IPS DF 6.9 (cell line): ENCODE results near the gene RFTN1.

Experiments
- DNase-seq: peaks from one replicate; pipeline ENCODE4 v3.0.0-alpha.2; 2013; ENCODE audit warnings: low read depth, low spot score
- H3K27ac ChIP-seq: one replicate; pipeline ENCODE4 v1.5.1; 2013; ENCODE audit warnings: low read length, control low read depth
- H3K27me3 ChIP-seq: 2 replicates; pipeline ENCODE4 v1.6.1; 2013; ENCODE audit warnings: mild to moderate bottlenecking, low read length; ENCODE audit not compliant: control insufficient read depth, insufficient read depth
- H3K36me3 ChIP-seq: 2 replicates; pipeline ENCODE4 v1.6.1; 2013; ENCODE audit warnings: low read length; ENCODE audit not compliant: control insufficient read depth, insufficient read depth
- H3K4me1 ChIP-seq: 2 replicates; pipeline ENCODE4 v1.6.1; 2013; ENCODE audit warnings: low read length; ENCODE audit not compliant: control insufficient read depth, insufficient read depth
- H3K4me3 ChIP-seq: 2 replicates; pipeline ENCODE4 v1.5.1; 2013; ENCODE audit warnings: mild to moderate bottlenecking, low read length
- H3K9me3 ChIP-seq: 2 replicates; pipeline ENCODE4 v1.6.1; 2013; ENCODE audit warnings: low read length, inconsistent platforms; ENCODE audit not compliant: control insufficient read depth, insufficient read depth
- WGBS: extraction: QIAGEN DNeasy Blood & Tissue Kit; methylation state at CpG from one replicate; pipeline ENCODE4 v1.1.7; 2013; ENCODE audit warnings: mixed read lengths, missing lambda C conversion rate; ENCODE audit not compliant: insufficient read length, insufficient coverage; 5-methylcytosine and 5-hydroxymethylcytosine counted together

RFTN1 gene, protein sequence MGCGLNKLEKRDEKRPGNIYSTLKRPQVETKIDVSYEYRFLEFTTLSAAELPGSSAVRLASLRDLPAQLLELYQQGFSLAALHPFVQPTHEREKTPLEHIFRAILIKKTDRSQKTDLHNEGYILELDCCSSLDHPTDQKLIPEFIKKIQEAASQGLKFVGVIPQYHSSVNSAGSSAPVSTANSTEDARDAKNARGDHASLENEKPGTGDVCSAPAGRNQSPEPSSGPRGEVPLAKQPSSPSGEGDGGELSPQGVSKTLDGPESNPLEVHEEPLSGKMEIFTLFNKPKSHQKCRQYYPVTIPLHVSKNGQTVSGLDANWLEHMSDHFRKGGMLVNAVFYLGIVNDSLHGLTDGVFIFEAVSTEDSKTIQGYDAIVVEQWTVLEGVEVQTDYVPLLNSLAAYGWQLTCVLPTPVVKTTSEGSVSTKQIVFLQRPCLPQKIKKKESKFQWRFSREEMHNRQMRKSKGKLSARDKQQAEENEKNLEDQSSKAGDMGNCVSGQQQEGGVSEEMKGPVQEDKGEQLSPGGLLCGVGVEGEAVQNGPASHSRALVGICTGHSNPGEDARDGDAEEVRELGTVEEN

GRCh38 chr3:16513141-16514020, at the start of gene RFTN1:
Gene RFTN1 (minus strand): TSS chr3:16513699. CDS start chr3:16493869, 19,830 bp downstream.
- Histone ChIP-seq H3K9me3 (no peaks in the 10 kb centered on the region), H3K4me1 (peaks cover 2% of the 10 kb centered on the region; the same call in 1 of the 2 replicates), H3K27ac (no peak within 1 kb of the TSS), H3K36me3 (no peaks in the 10 kb centered on the region), H3K4me3 (peak within 1 kb of the TSS; percentile 64), H3K27me3 (peaks cover 12% of the 10 kb centered on the region; the same call in 1 of the 2 replicates)
- WGBS, result no CpG with 5 or more reads among the region's 92 CpGs
- DNase-seq, result no peak

GRCh38 chr3:16559653-16560365, 46.3 kb upstream of the RFTN1 start:
- Histone ChIP-seq H3K27ac (no peak overlapping the region), H3K4me1 (no peaks in the 10 kb centered on the region), H3K36me3 (no peaks in the 10 kb centered on the region), H3K4me3 (no peak overlapping the region), H3K27me3 (no peaks in the 10 kb centered on the region), H3K9me3 (no peaks in the 10 kb centered on the region)
- no CpG with 5 or more reads among the region's 5 CpGs for WGBS
- no peak for DNase-seq

GRCh38 chr3:16554126-16554525, 40.6 kb upstream of the RFTN1 start:
- no peak for DNase-seq
- no peaks in the 10 kb centered on the region for H3K36me3 ChIP-seq
- H3K27ac ChIP-seq, result no peak overlapping the region
- H3K4me1 ChIP-seq, result no peaks in the 10 kb centered on the region
- H3K9me3 ChIP-seq, result no peaks in the 10 kb centered on the region
- no CpG with 5 or more reads among the region's 4 CpGs for WGBS
- no peak overlapping the region for H3K4me3 ChIP-seq
- H3K27me3 ChIP-seq, result no peaks in the 10 kb centered on the region

DNA sequence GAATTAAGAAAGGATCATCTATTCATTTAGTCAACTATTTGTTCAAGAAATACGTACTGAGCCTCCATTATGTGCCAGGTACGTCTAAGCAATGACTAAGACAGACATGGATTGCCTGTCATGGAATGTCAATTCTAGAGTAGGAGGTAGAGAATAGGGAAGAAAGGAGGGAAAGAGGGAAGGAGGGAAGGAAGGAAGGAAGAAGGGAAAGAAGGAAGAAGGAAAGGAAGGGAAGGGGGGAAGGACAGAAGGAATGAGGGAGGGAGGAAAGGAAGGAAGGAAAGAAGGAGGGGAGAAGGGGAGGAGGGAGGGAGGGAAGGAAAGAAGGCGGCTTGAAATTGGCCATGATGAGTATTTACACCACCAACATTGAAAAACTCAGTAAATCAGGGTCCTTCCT, 39.3 kb upstream of the RFTN1 start:
- DNase-seq, result no peak
- Histone ChIP-seq H3K27me3 (no peaks in the 10 kb centered on the region), H3K27ac (no peak overlapping the region), H3K4me3 (no peak overlapping the region), H3K9me3 (no peaks in the 10 kb centered on the region), H3K36me3 (no peaks in the 10 kb centered on the region), H3K4me1 (no peaks in the 10 kb centered on the region)
- no CpG with 5 or more reads among the region's 3 CpGs for WGBS

GRCh38 chr3:16551342-16551976, 38.0 kb upstream of the RFTN1 start:
- Histone ChIP-seq H3K27me3 (no peaks in the 10 kb centered on the region), H3K4me3 (no peak overlapping the region), H3K4me1 (no peaks in the 10 kb centered on the region), H3K27ac (no peak overlapping the region), H3K9me3 (no peaks in the 10 kb centered on the region), H3K36me3 (no peaks in the 10 kb centered on the region)
- DNase-seq, result no peak
- WGBS, result no CpG with 5 or more reads among the region's 4 CpGs

DNA sequence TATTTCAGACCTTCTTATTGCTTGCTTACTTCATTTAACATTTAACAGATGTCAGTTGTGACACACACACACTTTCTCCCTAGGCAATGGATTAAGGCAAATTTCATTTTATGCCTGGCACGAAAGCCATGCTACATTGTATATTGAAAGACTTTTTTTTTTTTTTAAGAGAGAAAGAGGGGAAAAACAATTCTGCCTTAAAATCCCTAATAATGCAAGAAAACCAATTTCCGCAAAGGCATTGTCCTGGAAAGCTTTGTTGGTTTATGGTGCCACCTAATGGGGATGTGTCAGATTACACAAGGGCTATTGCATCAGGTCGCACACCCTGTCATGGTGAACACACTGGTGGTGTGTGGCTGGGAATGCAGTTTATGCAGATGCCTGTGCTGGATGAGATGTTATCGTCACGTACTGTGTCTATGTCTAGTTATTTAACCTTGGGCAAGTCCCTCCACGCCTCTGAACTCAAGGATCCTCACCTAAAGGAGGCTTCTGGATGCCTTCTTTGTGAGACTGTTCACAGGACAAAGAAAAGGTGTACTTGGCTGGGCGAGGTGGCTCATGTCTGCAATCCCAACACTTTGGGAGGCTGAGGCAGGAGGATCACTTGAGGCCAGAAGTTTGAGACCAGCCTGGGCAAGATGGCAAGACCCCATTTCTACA, 37.3 kb upstream of the RFTN1 start:
- Histone ChIP-seq H3K9me3 (no peaks in the 10 kb centered on the region), H3K4me3 (no peak overlapping the region), H3K4me1 (no peaks in the 10 kb centered on the region), H3K27ac (no peak overlapping the region), H3K36me3 (no peaks in the 10 kb centered on the region), H3K27me3 (no peaks in the 10 kb centered on the region)
- no CpG with 5 or more reads among the region's 7 CpGs for WGBS
- peak; percentile 79 for DNase-seq

DNA sequence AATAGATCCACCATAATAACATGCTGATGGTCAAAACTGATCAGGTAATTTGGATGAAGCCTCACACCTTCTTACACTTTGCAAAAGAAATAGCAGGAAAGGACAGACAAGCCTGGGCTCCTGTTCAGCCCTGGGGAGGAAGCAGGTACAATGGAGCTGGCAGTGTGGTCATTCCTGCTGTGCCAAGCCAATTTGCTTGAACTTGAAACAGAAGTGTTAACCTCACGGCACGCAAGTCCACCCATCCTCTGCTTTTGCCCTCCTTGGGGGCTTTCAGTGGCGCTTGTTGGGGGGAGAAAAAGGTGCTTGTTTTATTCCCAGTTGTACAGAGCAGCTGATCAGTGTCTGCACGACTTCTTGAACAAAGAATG, 36.8 kb upstream of the RFTN1 start:
- no peaks in the 10 kb centered on the region for H3K9me3 ChIP-seq
- H3K4me1 ChIP-seq, result no peaks in the 10 kb centered on the region
- no peak overlapping the region for H3K4me3 ChIP-seq
- H3K36me3 ChIP-seq, result no peaks in the 10 kb centered on the region
- H3K27me3 ChIP-seq, result no peaks in the 10 kb centered on the region
- DNase-seq, result no peak
- no peak overlapping the region for H3K27ac ChIP-seq
- WGBS, result no CpG with 5 or more reads among the region's 4 CpGs

GRCh38 chr3:16548721-16549120, 35.2 kb upstream of the RFTN1 start:
- no peaks in the 10 kb centered on the region for H3K4me1 ChIP-seq
- no CpG with 5 or more reads among the region's 4 CpGs for WGBS
- no peaks in the 10 kb centered on the region for H3K9me3 ChIP-seq
- no peaks in the 10 kb centered on the region for H3K27me3 ChIP-seq
- H3K36me3 ChIP-seq, result no peaks in the 10 kb centered on the region
- DNase-seq, result no peak
- no peak overlapping the region for H3K4me3 ChIP-seq
- no peak overlapping the region for H3K27ac ChIP-seq

DNA sequence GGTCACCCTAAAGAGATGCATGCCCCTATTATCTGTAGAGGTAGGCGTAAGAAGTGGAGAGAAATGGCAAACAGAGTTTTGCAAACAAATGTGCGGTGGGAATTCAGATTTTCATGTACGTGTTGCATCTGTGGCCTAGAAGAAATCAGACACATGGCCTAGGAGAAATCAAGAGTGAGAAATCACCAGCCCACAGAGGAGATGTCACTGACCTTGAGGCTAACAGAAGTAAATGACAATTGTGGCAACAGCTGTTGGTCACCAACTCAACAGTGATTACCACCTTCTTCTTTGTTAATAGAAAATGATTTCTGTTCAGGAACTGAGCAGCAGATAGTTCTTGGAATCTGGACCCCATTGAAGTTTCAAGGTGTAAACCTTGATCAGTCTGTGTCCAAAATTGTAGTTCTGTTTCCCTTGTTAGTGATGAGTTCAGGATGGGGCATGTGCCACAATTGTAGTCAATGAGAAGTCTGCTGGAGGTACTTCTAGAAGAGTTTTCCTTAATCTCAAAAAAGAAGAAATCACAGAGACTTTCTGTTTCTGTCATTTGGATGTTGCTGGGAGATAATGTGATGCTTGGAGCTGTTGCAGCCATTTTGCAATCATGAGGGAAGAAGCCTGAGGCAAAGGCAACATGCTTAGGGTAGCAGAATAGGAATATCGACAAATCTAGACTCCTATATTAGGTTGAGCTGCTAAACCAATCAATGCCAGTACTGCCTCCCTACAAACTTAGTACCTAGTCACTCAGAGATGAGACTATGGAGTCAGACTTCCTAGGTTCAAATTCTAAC, 34.3 kb upstream of the RFTN1 start:
- Histone ChIP-seq H3K27ac (no peak overlapping the region), H3K4me3 (no peak overlapping the region), H3K9me3 (no peaks in the 10 kb centered on the region), H3K4me1 (no peaks in the 10 kb centered on the region), H3K36me3 (no peaks in the 10 kb centered on the region), H3K27me3 (no peaks in the 10 kb centered on the region)
- no peak for DNase-seq
- WGBS, result no CpG with 5 or more reads among the region's 4 CpGs
